WTC11 (cell line): ENCODE data around the gene NUMBL. TPM values are rescaled to one million over a fixed set of nuclear protein-coding genes. Genes with fewer than 3 reads are reported as not detected.
"Not testable (repeated sequence)": the region's sequence is repeated elsewhere in the genome, so short reads cannot be mapped to it uniquely, and the experiment has no call there.

Source experiments
- ATAC-seq: fragments of 200-7000 bp; cut with Tn5 transposase; 2 replicates; pipeline ENCODE4 v1.10.0; 2021; ENCODE audit warnings: mild to moderate bottlenecking, moderate library complexity
- CTCF ChIA-PET: fragments of 300-600 bp; sonication (Branson Sonifier 250); formaldehyde crosslinking; loops from one replicate; lab custom pipeline; 2021; ENCODE audit warnings: antibody characterized with exemption; lab: Charles Lee
- POLR2A ChIA-PET: fragments of 350-600 bp; sonication (Branson Sonifier 250); formaldehyde crosslinking; loops from one replicate; lab custom pipeline; 2021; ENCODE audit warnings: antibody characterized with exemption; lab: Charles Lee
- DNase-seq: peaks from one replicate; pipeline ENCODE4 v3.0.0; 2021; ENCODE audit warnings: low spot score
- H3K27ac Mint-ChIP-seq: 2 replicates; pipeline ENCODE4 v1.8.0; 2021; ENCODE audit warnings: mixed read lengths
- H3K27me3 Mint-ChIP-seq: 2 replicates; pipeline ENCODE4 v1.8.0; 2021; ENCODE audit warnings: low read depth, mild to moderate bottlenecking, moderate library complexity, mixed read lengths
- H3K36me3 Mint-ChIP-seq: 2 replicates; pipeline ENCODE4 v1.8.0; 2021; ENCODE audit warnings: mixed read lengths
- H3K4me1 Mint-ChIP-seq: 2 replicates; pipeline ENCODE4 v1.8.0; 2022; ENCODE audit warnings: mixed read lengths
- H3K4me3 Mint-ChIP-seq: 2 replicates; pipeline ENCODE4 v1.8.0; 2021; ENCODE audit warnings: mild to moderate bottlenecking, moderate library complexity, mixed read lengths
- H3K9me3 Mint-ChIP-seq: 2 replicates; pipeline ENCODE4 v1.8.0; 2021; ENCODE audit warnings: mixed read lengths
- CREB1 ChIP-seq: sonication (generic); formaldehyde crosslinking; IDR thresholded peaks from 2 replicates; pipeline ENCODE4 v1.8.0; 2023; ENCODE audit warnings: mild to moderate bottlenecking, missing genetic modification reagents
- MLX ChIP-seq: sonication (generic); formaldehyde crosslinking; IDR thresholded peaks from 2 replicates; pipeline ENCODE4 v1.8.1; 2023; ENCODE audit warnings: mild to moderate bottlenecking, missing genetic modification reagents, moderate library complexity
- MYBL2 ChIP-seq: sonication (generic); formaldehyde crosslinking; IDR thresholded peaks from 2 replicates; pipeline ENCODE4 v1.8.1; 2023; ENCODE audit warnings: mild to moderate bottlenecking, moderate library complexity, missing genetic modification reagents
- NFE2L1 ChIP-seq: sonication (generic); formaldehyde crosslinking; IDR thresholded peaks from 2 replicates; pipeline ENCODE4 v1.8.1; 2023; ENCODE audit warnings: missing genetic modification reagents
- NFYB ChIP-seq: sonication (generic); formaldehyde crosslinking; conservative IDR thresholded peaks from 2 replicates; pipeline ENCODE4 v1.8.0; 2022; ENCODE audit warnings: low read depth, missing genetic modification reagents
- USF1 ChIP-seq: sonication (generic); formaldehyde crosslinking; IDR thresholded peaks from 2 replicates; pipeline ENCODE4 v1.8.0; 2022; ENCODE audit warnings: mild to moderate bottlenecking, missing genetic modification reagents
- USF2 ChIP-seq: sonication (generic); formaldehyde crosslinking; IDR thresholded peaks from 2 replicates; pipeline ENCODE4 v1.8.1; 2023; ENCODE audit warnings: mild to moderate bottlenecking, missing genetic modification reagents, moderate library complexity
- ZNF317 ChIP-seq: sonication (generic); formaldehyde crosslinking; IDR thresholded peaks from 2 replicates; pipeline ENCODE4 v1.8.1; 2023; ENCODE audit warnings: low read depth, mild to moderate bottlenecking, moderate library complexity, missing genetic modification reagents, borderline replicate concordance
- ZNF396 ChIP-seq: fragments of 250-450 bp; sonication (Bioruptor Pico); IDR thresholded peaks from 2 replicates; pipeline ENCODE4 v1.8.0; 2021; ENCODE audit warnings: mild to moderate bottlenecking, moderate library complexity, borderline replicate concordance
- total RNA-seq: library from RNA; stranded (reverse); gene quantifications from 3 replicates; pipeline ENCODE4 v1.2.3, GENCODE V29; 2021
- TF ChIP-seq, protein P1 (sequence below): fragments of 250-450 bp; sonication (Bioruptor Pico); IDR thresholded peaks from 2 replicates; pipeline ENCODE4 v1.9.0; 2021; ENCODE audit warnings: moderate library complexity, mild to moderate bottlenecking, inconsistent platforms, borderline replicate concordance
- TF ChIP-seq, protein P2 (sequence below): fragments of 250-450 bp; sonication (Bioruptor Pico); IDR thresholded peaks from 2 replicates; pipeline ENCODE4 v1.9.0; 2021; ENCODE audit warnings: mild to moderate bottlenecking, borderline replicate concordance

The NUMBL gene
- total RNA-seq, 1 experiment from 2014 or later: 30.3 TPM

- ATAC-seq, DNase-seq, H3K4me1 Mint-ChIP-seq, H3K9me3 Mint-ChIP-seq, H3K36me3 Mint-ChIP-seq, H3K27ac Mint-ChIP-seq, H3K4me3 Mint-ChIP-seq, POLR2A ChIA-PET: not testable (repeated sequence)
- TF ChIP-seq USF1 (CRISPR knock-in tag): peak; percentile 43; the same call in 1 of the 2 replicates
- peak; percentile 81 for TF ChIP-seq NFYB (CRISPR knock-in tag)
- TF ChIP-seq USF2 (CRISPR knock-in tag): peak; percentile 77
- H3K27me3 Mint-ChIP-seq: peaks cover 12% of the 10 kb centered on the region
- CTCF ChIA-PET: interaction anchor here (1.2 to 2.2 kb wide), 2 partner anchors 12 to 13 kb away, joined by 4 to 8 read pairs; no protein-coding TSS in a partner anchor
These were observed 40.4 kb downstream of the NUMBL start for GRCh38 chr19:40649903-40650675.

GRCh38 chr19:40646743-40647254 lies 43.7 kb downstream of the NUMBL start:
- ATAC-seq (no peak), DNase-seq (no peak)
- ChIA-PET CTCF (interaction anchor here (5.4 kb wide), 1 partner anchor 12 kb away, joined by 65 read pairs; no protein-coding TSS in a partner anchor), POLR2A (no interaction called here)
- Mint-ChIP-seq H3K27ac (no peak overlapping the region), H3K27me3 (peaks cover 10% of the 10 kb centered on the region), H3K9me3 (peaks cover 7% of the 10 kb centered on the region), H3K36me3 (peaks cover 7% of the 10 kb centered on the region), H3K4me3 (no peak overlapping the region), H3K4me1 (no peaks in the 10 kb centered on the region)
- no peak for TF ChIP-seq ZNF396 (CRISPR knock-in tag)
- no peak for TF ChIP-seq CREB1 (CRISPR knock-in tag)
- TF ChIP-seq ZNF317 (CRISPR knock-in tag): no peak

DNA sequence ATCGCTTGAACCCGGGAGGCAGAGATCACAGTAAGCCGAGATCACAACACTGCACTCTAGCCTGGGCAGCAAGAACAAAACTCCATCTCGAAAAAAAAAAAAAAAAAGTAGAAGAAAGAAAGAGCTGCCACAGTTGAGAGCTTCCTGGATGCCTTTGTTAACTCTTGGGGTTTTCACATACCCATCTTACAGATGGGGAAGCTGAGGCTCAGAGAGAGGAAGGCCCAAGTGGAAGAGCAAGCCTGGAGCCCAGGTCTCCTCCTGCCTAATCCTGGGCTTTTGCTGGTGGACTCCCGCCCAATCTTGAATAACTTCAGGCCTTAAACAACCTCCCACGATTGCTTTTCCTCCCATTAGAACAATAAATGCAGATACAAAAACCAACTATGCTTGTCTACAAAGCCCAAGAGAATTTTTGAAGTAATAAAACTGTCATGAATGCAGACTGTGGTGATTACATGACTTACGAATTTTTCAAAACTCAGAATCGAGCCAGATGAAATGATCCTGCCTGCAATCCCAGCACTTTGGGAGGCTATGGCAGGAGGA lies 47.6 kb downstream of the NUMBL start:
- H3K27ac Mint-ChIP-seq: no peak overlapping the region
- POLR2A ChIA-PET: interaction anchor here (0.7 kb wide), 1 partner anchor 40 kb away, joined by 3 read pairs; no protein-coding TSS in a partner anchor

More for the DNA sequence above, 47.6 kb downstream of the NUMBL start:
- TF ChIP-seq NFE2L1 (CRISPR knock-in tag) (no peak), MYBL2 (no peak), USF1 (CRISPR knock-in tag) (no peak), MLX (CRISPR knock-in tag) (no peak)
- TF ChIP-seq, protein P1, sequence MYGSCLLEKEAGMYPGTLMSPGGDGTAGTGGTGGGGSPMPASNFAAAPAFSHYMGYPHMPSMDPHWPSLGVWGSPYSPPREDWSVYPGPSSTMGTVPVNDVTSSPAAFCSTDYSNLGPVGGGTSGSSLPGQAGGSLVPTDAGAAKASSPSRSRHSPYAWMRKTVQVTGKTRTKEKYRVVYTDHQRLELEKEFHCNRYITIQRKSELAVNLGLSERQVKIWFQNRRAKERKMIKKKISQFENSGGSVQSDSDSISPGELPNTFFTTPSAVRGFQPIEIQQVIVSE (CRISPR knock-in tag): no peak
- TF ChIP-seq, protein P2, sequence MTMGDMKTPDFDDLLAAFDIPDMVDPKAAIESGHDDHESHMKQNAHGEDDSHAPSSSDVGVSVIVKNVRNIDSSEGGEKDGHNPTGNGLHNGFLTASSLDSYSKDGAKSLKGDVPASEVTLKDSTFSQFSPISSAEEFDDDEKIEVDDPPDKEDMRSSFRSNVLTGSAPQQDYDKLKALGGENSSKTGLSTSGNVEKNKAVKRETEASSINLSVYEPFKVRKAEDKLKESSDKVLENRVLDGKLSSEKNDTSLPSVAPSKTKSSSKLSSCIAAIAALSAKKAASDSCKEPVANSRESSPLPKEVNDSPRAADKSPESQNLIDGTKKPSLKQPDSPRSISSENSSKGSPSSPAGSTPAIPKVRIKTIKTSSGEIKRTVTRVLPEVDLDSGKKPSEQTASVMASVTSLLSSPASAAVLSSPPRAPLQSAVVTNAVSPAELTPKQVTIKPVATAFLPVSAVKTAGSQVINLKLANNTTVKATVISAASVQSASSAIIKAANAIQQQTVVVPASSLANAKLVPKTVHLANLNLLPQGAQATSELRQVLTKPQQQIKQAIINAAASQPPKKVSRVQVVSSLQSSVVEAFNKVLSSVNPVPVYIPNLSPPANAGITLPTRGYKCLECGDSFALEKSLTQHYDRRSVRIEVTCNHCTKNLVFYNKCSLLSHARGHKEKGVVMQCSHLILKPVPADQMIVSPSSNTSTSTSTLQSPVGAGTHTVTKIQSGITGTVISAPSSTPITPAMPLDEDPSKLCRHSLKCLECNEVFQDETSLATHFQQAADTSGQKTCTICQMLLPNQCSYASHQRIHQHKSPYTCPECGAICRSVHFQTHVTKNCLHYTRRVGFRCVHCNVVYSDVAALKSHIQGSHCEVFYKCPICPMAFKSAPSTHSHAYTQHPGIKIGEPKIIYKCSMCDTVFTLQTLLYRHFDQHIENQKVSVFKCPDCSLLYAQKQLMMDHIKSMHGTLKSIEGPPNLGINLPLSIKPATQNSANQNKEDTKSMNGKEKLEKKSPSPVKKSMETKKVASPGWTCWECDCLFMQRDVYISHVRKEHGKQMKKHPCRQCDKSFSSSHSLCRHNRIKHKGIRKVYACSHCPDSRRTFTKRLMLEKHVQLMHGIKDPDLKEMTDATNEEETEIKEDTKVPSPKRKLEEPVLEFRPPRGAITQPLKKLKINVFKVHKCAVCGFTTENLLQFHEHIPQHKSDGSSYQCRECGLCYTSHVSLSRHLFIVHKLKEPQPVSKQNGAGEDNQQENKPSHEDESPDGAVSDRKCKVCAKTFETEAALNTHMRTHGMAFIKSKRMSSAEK (CRISPR knock-in tag): no peak
- DNase-seq (no peak), ATAC-seq (no peak)
- H3K4me1 Mint-ChIP-seq: peaks cover 10% of the 10 kb centered on the region
- no peaks in the 10 kb centered on the region for H3K36me3 Mint-ChIP-seq
- CTCF ChIA-PET: interaction anchor here (5.4 kb wide), 1 partner anchor 8 kb away, joined by 65 read pairs; no protein-coding TSS in a partner anchor
- no peaks in the 10 kb centered on the region for H3K27me3 Mint-ChIP-seq
- H3K4me3 Mint-ChIP-seq: no peak overlapping the region
- no peaks in the 10 kb centered on the region for H3K9me3 Mint-ChIP-seq
